SK-N-MC (cell line): ENCODE data around the gene C1orf198.

Experiments used
- DNase-seq: peaks from one replicate; pipeline ENCODE4 v3.0.0-alpha.2; 2011; ENCODE audit warnings: low read depth, low spot score
- H3K27ac ChIP-seq: fragments of 200-600 bp; sonication (generic); 2 replicates; pipeline ENCODE4 v1.5.1; 2016; ENCODE audit warnings: mixed run types
- H3K36me3 ChIP-seq: fragments of 200-600 bp; sonication (generic); 2 replicates; pipeline ENCODE4 v1.6.1; 2017; ENCODE audit warnings: antibody characterized with exemption, low read length, mixed read lengths; ENCODE audit not compliant: insufficient read depth
- H3K4me3 ChIP-seq: fragments of 200-600 bp; sonication (generic); 2 replicates; pipeline ENCODE4 v1.5.1; 2016
- H3K9ac ChIP-seq: fragments of 200-600 bp; sonication (generic); 2 replicates; pipeline ENCODE4 v1.8.0; 2017; ENCODE audit warnings: mixed run types, mixed read lengths; ENCODE audit not compliant: insufficient read length
- H3K9me3 ChIP-seq: fragments of 200-600 bp; sonication (generic); 2 replicates; pipeline ENCODE4 v1.6.1; 2017; ENCODE audit warnings: low read depth, mild to moderate bottlenecking, antibody characterized with exemption, low read length, moderate library complexity, mixed read lengths
- EZH2 ChIP-seq: fragments of 200-600 bp; sonication (generic); IDR thresholded peaks from one replicate; pipeline ENCODE4 v1.6.1; 2017; ENCODE audit warnings: antibody characterized with exemption
- FOXP2 ChIP-seq: optimal IDR thresholded peaks from 2 replicates; pipeline ENCODE3; 2011; ENCODE audit warnings: mild to moderate bottlenecking, moderate library complexity; ENCODE audit not compliant: insufficient read depth; ENCODE audit errors: extremely low read length, control extremely low read depth
- POLR2AphosphoS5 ChIP-seq: IDR thresholded peaks from 2 replicates; pipeline ENCODE4 v1.6.1; 2012; ENCODE audit warnings: mild to moderate bottlenecking, low read depth, low read length, borderline replicate concordance

The C1orf198 gene, protein sequence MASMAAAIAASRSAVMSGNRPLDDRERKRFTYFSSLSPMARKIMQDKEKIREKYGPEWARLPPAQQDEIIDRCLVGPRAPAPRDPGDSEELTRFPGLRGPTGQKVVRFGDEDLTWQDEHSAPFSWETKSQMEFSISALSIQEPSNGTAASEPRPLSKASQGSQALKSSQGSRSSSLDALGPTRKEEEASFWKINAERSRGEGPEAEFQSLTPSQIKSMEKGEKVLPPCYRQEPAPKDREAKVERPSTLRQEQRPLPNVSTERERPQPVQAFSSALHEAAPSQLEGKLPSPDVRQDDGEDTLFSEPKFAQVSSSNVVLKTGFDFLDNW

DNA sequence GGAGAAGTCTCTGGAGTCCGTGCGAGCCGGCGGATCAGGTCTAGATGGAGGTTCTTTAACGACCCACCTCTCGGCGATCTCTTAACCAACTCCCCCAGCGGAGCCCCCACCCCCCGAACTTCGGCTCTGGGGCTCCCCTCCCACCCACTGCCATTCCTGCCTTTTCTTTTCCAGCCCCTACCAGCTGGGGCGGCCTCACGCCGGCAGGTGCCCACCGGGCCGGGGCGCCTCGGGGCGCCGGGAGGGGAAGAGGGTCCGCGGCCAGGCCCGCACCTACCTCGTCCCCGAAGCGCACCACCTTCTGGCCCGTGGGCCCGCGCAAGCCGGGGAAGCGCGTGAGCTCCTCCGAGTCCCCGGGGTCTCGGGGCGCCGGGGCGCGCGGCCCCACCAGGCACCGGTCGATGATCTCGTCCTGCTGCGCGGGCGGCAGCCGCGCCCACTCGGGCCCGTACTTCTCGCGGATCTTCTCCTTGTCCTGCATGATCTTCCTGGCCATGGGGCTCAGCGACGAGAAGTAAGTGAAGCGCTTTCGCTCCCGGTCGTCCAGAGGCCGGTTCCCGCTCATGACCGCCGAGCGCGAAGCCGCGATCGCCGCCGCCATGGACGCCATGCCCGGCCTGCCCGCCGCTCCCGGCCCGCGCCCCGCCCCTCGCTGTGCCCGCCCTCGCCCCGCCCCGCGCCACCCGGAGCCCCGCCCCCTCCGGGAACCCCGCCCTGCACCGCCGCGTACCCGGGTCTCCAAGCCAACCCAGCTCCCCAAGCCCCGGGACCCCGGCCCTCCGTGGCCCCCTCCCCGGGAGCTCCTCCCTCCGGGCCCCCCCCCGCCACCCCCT lies at the start of gene C1orf198:
Gene C1orf198 (minus strand): TSS at position 619 of the 833 bp plus-strand sequence. CDS start 9 bp downstream, at position 610.
- no peaks in the 10 kb centered on the region for H3K9me3 ChIP-seq
- no peak for DNase-seq
- peak within 1 kb of the TSS; percentile 86 for H3K9ac ChIP-seq
- TF ChIP-seq FOXP2 (no peak), EZH2 (no peak), POLR2AphosphoS5 (peak; percentile 71; the same call in 1 of the 2 replicates)
- peak within 1 kb of the TSS; percentile 94 for H3K4me3 ChIP-seq
- no peaks in the 10 kb centered on the region for H3K36me3 ChIP-seq
- H3K27ac ChIP-seq, result peak within 1 kb of the TSS; percentile 70

DNA sequence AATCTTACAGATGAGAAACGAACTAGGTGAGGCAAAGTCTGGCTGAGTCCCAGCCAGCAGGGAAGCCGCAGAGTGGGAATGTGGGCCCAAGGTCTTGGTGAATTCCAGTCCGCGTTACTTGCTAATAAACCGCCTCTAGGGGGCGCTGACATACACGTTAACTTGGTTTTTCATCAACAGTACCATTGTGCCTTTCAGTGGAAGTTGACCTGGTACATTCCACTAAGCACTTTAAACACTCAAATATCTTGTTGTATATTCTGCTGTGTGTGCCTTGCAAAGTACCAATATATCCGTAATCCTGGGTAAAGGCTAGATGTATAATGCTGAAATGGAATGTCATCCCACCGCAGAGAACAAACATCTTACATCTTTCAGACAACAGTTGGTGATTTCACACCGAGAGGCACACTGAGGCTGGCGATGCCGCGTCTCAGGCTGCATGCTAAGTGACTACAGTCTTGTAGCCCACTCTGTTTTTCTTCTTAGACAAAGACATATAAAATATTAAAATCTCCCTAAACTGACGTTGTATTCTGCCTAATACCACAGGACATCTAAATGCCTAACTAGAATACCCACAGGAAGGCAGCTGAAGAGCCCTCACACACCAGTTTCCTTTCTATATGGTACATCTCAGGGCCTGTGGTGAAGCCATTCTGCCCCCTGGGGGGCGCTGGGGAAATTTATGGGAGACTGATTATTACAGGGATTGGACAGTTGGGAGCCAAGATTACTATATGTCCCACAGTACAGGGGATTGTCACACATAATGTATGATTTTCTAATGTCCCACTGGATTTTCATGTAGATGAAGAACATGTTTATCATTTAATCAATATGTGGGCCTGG lies 49.2 kb upstream of the C1orf198 start:
- Histone ChIP-seq H3K9ac (no peak overlapping the region), H3K4me3 (no peak overlapping the region), H3K27ac (no peak overlapping the region), H3K9me3 (no peaks in the 10 kb centered on the region), H3K36me3 (peaks cover 4% of the 10 kb centered on the region; the same call in 1 of the 2 replicates)
- peak; percentile 62 for DNase-seq
- TF ChIP-seq EZH2 (no peak), FOXP2 (no peak), POLR2AphosphoS5 (no peak)

GRCh38 chr1:230916587-230917283 lies 48.4 kb upstream of the C1orf198 start:
- no peak overlapping the region for H3K9ac ChIP-seq
- DNase-seq, result no peak
- H3K27ac ChIP-seq, result no peak overlapping the region
- no peak overlapping the region for H3K4me3 ChIP-seq
- no peak for TF ChIP-seq POLR2AphosphoS5
- no peak for TF ChIP-seq FOXP2
- TF ChIP-seq EZH2, result no peak
- peaks cover 7% of the 10 kb centered on the region; the same call in 1 of the 2 replicates for H3K36me3 ChIP-seq
- H3K9me3 ChIP-seq, result no peaks in the 10 kb centered on the region

GRCh38 chr1:230915078-230915477 lies 46.8 kb upstream of the C1orf198 start:
- Histone ChIP-seq H3K4me3 (no peak overlapping the region), H3K9me3 (no peaks in the 10 kb centered on the region), H3K9ac (no peak overlapping the region), H3K27ac (no peak overlapping the region), H3K36me3 (peaks cover 7% of the 10 kb centered on the region; the same call in 1 of the 2 replicates)
- DNase-seq, result no peak
- TF ChIP-seq FOXP2 (no peak), POLR2AphosphoS5 (no peak), EZH2 (no peak)

GRCh38 chr1:230913496-230913895 lies 45.2 kb upstream of the C1orf198 start:
- TF ChIP-seq FOXP2 (no peak), POLR2AphosphoS5 (no peak), EZH2 (no peak)
- no peak for DNase-seq
- Histone ChIP-seq H3K27ac (no peak overlapping the region), H3K4me3 (no peak overlapping the region), H3K36me3 (peaks cover 4% of the 10 kb centered on the region; the same call in 1 of the 2 replicates), H3K9me3 (no peaks in the 10 kb centered on the region), H3K9ac (no peak overlapping the region)

- H3K4me3 ChIP-seq, result no peak overlapping the region
- H3K9ac ChIP-seq, result no peak overlapping the region
- no peak for TF ChIP-seq FOXP2
- no peak for TF ChIP-seq EZH2
- TF ChIP-seq POLR2AphosphoS5, result no peak
- DNase-seq, result no peak
- 0 out of 2 replicates have a peak, but pooled peaks cover 10% of the 10 kb centered on the region for H3K36me3 ChIP-seq
- no peaks in the 10 kb centered on the region for H3K9me3 ChIP-seq
- H3K27ac ChIP-seq, result no peak overlapping the region
Measured at GRCh38 chr1:230910755-230911117, 42.4 kb upstream of the C1orf198 start.

GRCh38 chr1:230909974-230910754 lies 41.8 kb upstream of the C1orf198 start:
- peaks cover 12% of the 10 kb centered on the region; the same call in 1 of the 2 replicates for H3K36me3 ChIP-seq
- no peak for TF ChIP-seq POLR2AphosphoS5

More at GRCh38 chr1:230909974-230910754, 41.8 kb upstream of the C1orf198 start:
- Histone ChIP-seq H3K9ac (no peak overlapping the region), H3K27ac (no peak overlapping the region), H3K9me3 (no peaks in the 10 kb centered on the region), H3K4me3 (no peak overlapping the region)
- DNase-seq, result no peak
